ENCODE results near the gene DUSP15.

Gene DUSP15

DNA sequence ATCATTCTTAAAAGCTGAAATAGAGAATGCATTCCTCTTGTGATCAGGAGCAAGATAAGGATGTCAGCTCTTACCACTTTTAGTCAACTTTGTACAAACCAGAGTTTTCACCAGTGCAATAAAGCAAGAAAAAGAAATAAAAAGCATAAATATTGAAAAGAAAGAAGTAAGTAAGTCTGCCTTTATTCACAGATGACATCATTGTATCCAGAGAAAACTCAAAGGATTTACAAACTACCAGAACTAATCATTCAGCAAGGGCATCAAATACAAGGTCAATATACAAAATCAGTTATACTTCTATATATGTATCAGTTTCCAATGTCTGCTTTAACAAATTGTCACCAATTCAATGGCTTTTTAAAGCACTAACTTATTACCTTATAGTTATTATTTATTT, 13.5 kb upstream of the DUSP15 start:
- Histone ChIP-seq H3K4me3 (ENCODE audit: low read depth, low read length) (no peak overlapping the region), H2BK120ac (ENCODE audit: insufficient read depth, low read length, poor library complexity) (no peak overlapping the region)

DNA sequence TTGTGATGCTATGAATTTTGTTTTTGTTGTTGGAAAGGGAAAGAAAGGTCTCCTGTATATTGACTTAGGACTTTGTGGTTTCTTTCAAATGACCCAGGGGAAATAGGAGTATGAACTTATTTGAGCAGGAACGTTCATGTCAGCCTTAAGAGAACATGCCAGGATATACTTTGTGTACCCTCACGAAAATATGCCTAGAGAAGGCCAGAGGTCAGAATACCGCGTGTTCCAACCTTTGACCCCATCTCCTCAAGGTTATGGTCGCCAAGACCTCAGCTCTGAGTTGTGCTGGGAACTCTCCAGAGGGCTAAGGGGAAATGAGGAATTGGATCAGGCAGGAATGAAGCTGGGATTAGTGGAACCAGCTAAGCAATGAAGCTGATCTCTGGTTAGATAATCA, 11.6 kb upstream of the DUSP15 start:
- H3K4ac ChIP-seq (ENCODE audit: low read depth, low read length), result no peak overlapping the region
- H2BK120ac ChIP-seq (ENCODE audit: insufficient read depth, low read length, poor library complexity), result no peak overlapping the region
- no CpG with 5 or more reads among the region's 5 CpGs for WGBS (ENCODE audit: extremely low coverage, insufficient coverage, insufficient read length)
- H2BK5ac ChIP-seq (ENCODE audit: low read depth, low read length, poor library complexity), result no peak overlapping the region
- H3K23ac ChIP-seq (ENCODE audit: low read length), result no peak overlapping the region
- peaks cover 6% of the 10 kb centered on the region for H3K79me1 ChIP-seq (ENCODE audit: low read length)
- no peaks in the 10 kb centered on the region for H3K79me2 ChIP-seq (ENCODE audit: control insufficient read depth, insufficient read depth, low read length, poor library complexity)
- H3K4me1 ChIP-seq (ENCODE audit: control insufficient read depth in 1 of 2, insufficient read depth in 2 of 2, low read length in 2 of 2), result peaks cover 0 to 4% of the 10 kb centered on the region in 2 experiments
- no peak for DNase-seq
- H3K14ac ChIP-seq (ENCODE audit: low read length), result no peak overlapping the region
- no peak overlapping the region for H3K9ac ChIP-seq (ENCODE audit: low read length)
- H3K36me3 ChIP-seq (ENCODE audit: control insufficient read depth in 1 of 2, insufficient read depth in 2 of 2, low read length in 2 of 2), result no peaks in the 10 kb centered on the region
- H4K91ac ChIP-seq (ENCODE audit: low read depth, low read length), result no peak overlapping the region
- H4K12ac ChIP-seq (ENCODE audit: low read depth, low read length), result no peak overlapping the region
- H3K9me3 ChIP-seq (ENCODE audit: insufficient read depth, low read depth, low read length), result no peaks in the 10 kb centered on the region
- no peak overlapping the region for H3K27ac ChIP-seq (ENCODE audit: low read depth, low read length)
- no peak overlapping the region for H3K18ac ChIP-seq (ENCODE audit: low read length)
- no peak overlapping the region for H2AK5ac ChIP-seq (ENCODE audit: low read length)
- H4K8ac ChIP-seq (ENCODE audit: low read depth, low read length), result no peak overlapping the region
- no peak overlapping the region for H2BK12ac ChIP-seq (ENCODE audit: low read length)
- no peak overlapping the region for H3K4me2 ChIP-seq (ENCODE audit: low read length)
- H3K4me3 ChIP-seq (ENCODE audit: low read depth, low read length), result no peak overlapping the region
- H2AFZ ChIP-seq (ENCODE audit: insufficient read depth, low read length, poor library complexity), result no peak overlapping the region
- H3K27me3 ChIP-seq (ENCODE audit: insufficient read depth, low read length), result no peaks in the 10 kb centered on the region

More for the DNA sequence above, 13.5 kb upstream of the DUSP15 start:
- no peak overlapping the region for H3K14ac ChIP-seq (ENCODE audit: low read length)
- H3K79me2 ChIP-seq (ENCODE audit: control insufficient read depth, insufficient read depth, low read length, poor library complexity), result no peaks in the 10 kb centered on the region
- no peak overlapping the region for H4K12ac ChIP-seq (ENCODE audit: low read depth, low read length)
- H3K23ac ChIP-seq (ENCODE audit: low read length), result no peak overlapping the region
- H4K91ac ChIP-seq (ENCODE audit: low read depth, low read length), result no peak overlapping the region
- H3K9ac ChIP-seq (ENCODE audit: low read length), result no peak overlapping the region
- no peak overlapping the region for H2BK12ac ChIP-seq (ENCODE audit: low read length)
- H2AFZ ChIP-seq (ENCODE audit: insufficient read depth, low read length, poor library complexity), result no peak overlapping the region
- H3K27ac ChIP-seq (ENCODE audit: low read depth, low read length), result no peak overlapping the region
- H3K18ac ChIP-seq (ENCODE audit: low read length), result no peak overlapping the region
- H3K27me3 ChIP-seq (ENCODE audit: insufficient read depth, low read length), result no peaks in the 10 kb centered on the region
- H2AK5ac ChIP-seq (ENCODE audit: low read length), result no peak overlapping the region
- H4K8ac ChIP-seq (ENCODE audit: low read depth, low read length), result no peak overlapping the region
- H3K4ac ChIP-seq (ENCODE audit: low read depth, low read length), result no peak overlapping the region
- DNase-seq, result peak in 1 of 2 donors; percentile 22
- H3K36me3 ChIP-seq (ENCODE audit: control insufficient read depth in 1 of 2, insufficient read depth in 2 of 2, low read length in 2 of 2), result no peaks in the 10 kb centered on the region
- H3K79me1 ChIP-seq (ENCODE audit: low read length), result peaks cover 6% of the 10 kb centered on the region
- H3K9me3 ChIP-seq (ENCODE audit: insufficient read depth, low read depth, low read length), result no peaks in the 10 kb centered on the region
- peaks cover 0 to 4% of the 10 kb centered on the region in 2 experiments for H3K4me1 ChIP-seq (ENCODE audit: control insufficient read depth in 1 of 2, insufficient read depth in 2 of 2, low read length in 2 of 2)
- H3K4me2 ChIP-seq (ENCODE audit: low read length), result no peak overlapping the region
- no peak overlapping the region for H2BK5ac ChIP-seq (ENCODE audit: low read depth, low read length, poor library complexity)

DNA sequence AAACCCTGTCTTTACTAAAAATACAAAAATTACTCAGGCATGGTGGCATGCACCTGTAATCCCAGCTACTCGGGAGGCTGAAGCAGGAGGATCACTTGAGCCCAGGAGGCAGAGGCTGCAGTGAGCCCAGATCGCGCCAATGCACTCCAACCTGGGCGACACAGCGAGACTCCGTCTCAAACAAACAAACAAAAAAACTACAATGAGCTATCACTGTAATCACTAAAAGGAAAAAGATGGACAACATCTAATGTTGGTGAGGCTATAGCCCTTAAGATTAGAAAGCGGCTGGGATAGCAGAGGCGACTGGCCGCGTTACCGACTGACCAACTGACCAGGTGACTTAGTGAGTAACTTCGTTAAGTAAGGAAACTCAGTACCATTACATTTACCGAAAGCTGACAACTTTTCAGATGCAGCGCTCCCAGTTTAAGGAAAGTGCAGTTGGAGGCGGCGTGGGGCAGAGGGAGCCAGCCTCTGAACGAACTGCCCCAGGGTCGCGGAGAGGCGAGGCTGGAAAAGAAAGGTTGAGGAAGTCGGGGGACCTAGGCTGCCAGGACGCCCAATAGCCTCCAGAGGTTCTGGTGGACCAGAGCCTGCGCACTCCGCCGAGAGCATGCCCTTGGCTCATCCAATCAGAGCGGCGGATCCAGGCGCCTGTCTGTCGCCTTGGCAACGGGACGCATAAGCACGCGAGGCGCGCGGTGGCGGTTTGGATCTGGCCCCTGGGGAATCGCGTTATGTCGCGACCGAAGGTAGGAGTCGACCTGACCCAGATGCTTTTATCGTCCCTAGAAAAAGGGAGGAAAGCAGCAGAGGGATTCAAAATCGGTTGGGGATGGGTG, 9.0 kb upstream of the DUSP15 start:
- H3K23ac ChIP-seq (ENCODE audit: low read length), result no peak overlapping the region
- H3K36me3 ChIP-seq (ENCODE audit: control insufficient read depth in 1 of 2, insufficient read depth in 2 of 2, low read length in 2 of 2), result no peaks in the 10 kb centered on the region

DNA sequence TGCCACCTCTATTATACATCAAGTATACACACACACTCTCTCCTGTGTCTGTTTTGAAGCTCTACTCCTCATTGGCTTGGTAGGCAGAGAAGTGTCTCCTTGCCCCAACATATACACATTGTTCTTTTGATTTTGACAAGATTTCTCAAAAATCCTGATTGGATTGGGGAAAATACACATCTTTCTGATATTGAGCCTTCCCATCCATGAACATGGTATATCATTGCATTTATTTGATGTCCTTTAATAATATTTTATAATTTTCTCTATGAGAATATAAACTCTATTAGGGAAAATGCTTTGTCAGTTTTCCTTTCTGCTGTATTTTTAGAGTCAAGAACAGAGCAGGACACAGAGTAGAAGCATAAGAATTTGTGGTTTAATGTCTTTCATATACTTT, 7.4 kb upstream of the DUSP15 start:
- Histone ChIP-seq H4K12ac (ENCODE audit: low read depth, low read length) (no peak overlapping the region), H3K27me3 (ENCODE audit: insufficient read depth, low read length) (peaks cover under 1% of the 10 kb centered on the region), H3K9me3 (ENCODE audit: insufficient read depth, low read depth, low read length) (no peaks in the 10 kb centered on the region), H4K8ac (ENCODE audit: low read depth, low read length) (no peak overlapping the region), H3K79me1 (ENCODE audit: low read length) (peaks cover 6% of the 10 kb centered on the region), H3K4me2 (ENCODE audit: low read length) (no peak overlapping the region), H3K4ac (ENCODE audit: low read depth, low read length) (no peak overlapping the region), H3K4me3 (ENCODE audit: low read depth, low read length) (no peak overlapping the region), H3K9ac (ENCODE audit: low read length) (no peak overlapping the region), H3K4me1 (ENCODE audit: control insufficient read depth in 1 of 2, insufficient read depth in 2 of 2, low read length in 2 of 2) (peaks cover 0 to 4% of the 10 kb centered on the region in 2 experiments), H4K91ac (ENCODE audit: low read depth, low read length) (no peak overlapping the region), H3K23ac (ENCODE audit: low read length) (no peak overlapping the region), H2AFZ (ENCODE audit: insufficient read depth, low read length, poor library complexity) (no peak overlapping the region), H3K18ac (ENCODE audit: low read length) (no peak overlapping the region), H2AK5ac (ENCODE audit: low read length) (no peak overlapping the region), H3K36me3 (ENCODE audit: control insufficient read depth in 1 of 2, insufficient read depth in 2 of 2, low read length in 2 of 2) (no peaks in the 10 kb centered on the region), H2BK120ac (ENCODE audit: insufficient read depth, low read length, poor library complexity) (no peak overlapping the region), H3K27ac (ENCODE audit: low read depth, low read length) (no peak overlapping the region), H2BK12ac (ENCODE audit: low read length) (no peak overlapping the region), H3K79me2 (ENCODE audit: control insufficient read depth, insufficient read depth, low read length, poor library complexity) (no peaks in the 10 kb centered on the region), H2BK5ac (ENCODE audit: low read depth, low read length, poor library complexity) (no peak overlapping the region), H3K14ac (ENCODE audit: low read length) (no peak overlapping the region)
- no peak for DNase-seq

More for the DNA sequence above, 9.0 kb upstream of the DUSP15 start:
- peak overlapping the region; percentile 70 for H3K9ac ChIP-seq (ENCODE audit: low read length)
- no peak overlapping the region for H4K91ac ChIP-seq (ENCODE audit: low read depth, low read length)
- peak overlapping the region; percentile 51 for H3K18ac ChIP-seq (ENCODE audit: low read length)
- peaks cover 6% of the 10 kb centered on the region for H3K79me1 ChIP-seq (ENCODE audit: low read length)
- H2BK5ac ChIP-seq (ENCODE audit: low read depth, low read length, poor library complexity), result peak overlapping the region; percentile 34
- H3K79me2 ChIP-seq (ENCODE audit: control insufficient read depth, insufficient read depth, low read length, poor library complexity), result no peaks in the 10 kb centered on the region
- peak overlapping the region; percentile 93 for H3K4me2 ChIP-seq (ENCODE audit: low read length)
- H2BK120ac ChIP-seq (ENCODE audit: insufficient read depth, low read length, poor library complexity), result no peak overlapping the region
- H2BK12ac ChIP-seq (ENCODE audit: low read length), result no peak overlapping the region
- no CpG with 5 or more reads among the region's 45 CpGs for WGBS (ENCODE audit: extremely low coverage, insufficient coverage, insufficient read length)
- peak overlapping the region; percentile 90 for H2AFZ ChIP-seq (ENCODE audit: insufficient read depth, low read length, poor library complexity)
- no peak overlapping the region for H3K4ac ChIP-seq (ENCODE audit: low read depth, low read length)
- H2AK5ac ChIP-seq (ENCODE audit: low read length), result no peak overlapping the region
- peak; percentile 94 to 95 for DNase-seq
- no peaks in the 10 kb centered on the region for H3K9me3 ChIP-seq (ENCODE audit: insufficient read depth, low read depth, low read length)
- H3K4me1 ChIP-seq (ENCODE audit: control insufficient read depth in 1 of 2, insufficient read depth in 2 of 2, low read length in 2 of 2), result peaks cover 0 to 4% of the 10 kb centered on the region in 2 experiments
- H4K8ac ChIP-seq (ENCODE audit: low read depth, low read length), result peak overlapping the region; percentile 62
- no peaks in the 10 kb centered on the region for H3K27me3 ChIP-seq (ENCODE audit: insufficient read depth, low read length)
- peak overlapping the region; percentile 43 for H4K12ac ChIP-seq (ENCODE audit: low read depth, low read length)
- peak overlapping the region; percentile 24 for H3K14ac ChIP-seq (ENCODE audit: low read length)
- peak overlapping the region; percentile 71 for H3K4me3 ChIP-seq (ENCODE audit: low read depth, low read length)
- H3K27ac ChIP-seq (ENCODE audit: low read depth, low read length), result no peak overlapping the region

Measured in trophoblast cell (in vitro differentiated cells and primary cell).